RWPE2 (cell line): Measurements from ENCODE around the gene SLC22A15.

Experiments used
- ATAC-seq: fragments of 200-7000 bp; cut with Tn5 transposase; 3 replicates; pipeline ENCODE4 v1.9.1; 2021; ENCODE audit warnings: low read depth
- DNase-seq: peaks from one replicate; pipeline ENCODE4 v3.0.0-alpha.2; 2020; ENCODE audit warnings: low spot score
- H3K27ac ChIP-seq: fragments of 450-650 bp; 2 replicates; pipeline ENCODE4 v1.5.1; 2017; ENCODE audit warnings: mild to moderate bottlenecking; ENCODE audit not compliant: poor library complexity, severe bottlenecking
- H3K27me3 ChIP-seq: fragments of 250-450 bp; sonication (Bioruptor Pico); 2 replicates; pipeline ENCODE4 v1.5.1; 2021; ENCODE audit warnings: mild to moderate bottlenecking, moderate library complexity; ENCODE audit not compliant: insufficient read depth, poor library complexity, severe bottlenecking
- H3K36me3 ChIP-seq: fragments of 250-450 bp; sonication (Bioruptor Pico); 2 replicates; pipeline ENCODE4 v1.5.1; 2020; ENCODE audit warnings: low read depth, mild to moderate bottlenecking, moderate library complexity
- H3K4me1 ChIP-seq: fragments of 250-450 bp; sonication (Bioruptor Pico); 2 replicates; pipeline ENCODE4 v1.5.1; 2021; ENCODE audit warnings: mild to moderate bottlenecking, moderate library complexity; ENCODE audit not compliant: insufficient read depth, poor library complexity, severe bottlenecking
- H3K4me3 ChIP-seq: fragments of 250-450 bp; sonication (Bioruptor Pico); 2 replicates; pipeline ENCODE4 v1.5.1; 2021; ENCODE audit warnings: mild to moderate bottlenecking, moderate library complexity; ENCODE audit not compliant: severe bottlenecking
- H3K9me3 ChIP-seq: fragments of 250-450 bp; sonication (Bioruptor Pico); 2 replicates; pipeline ENCODE4 v1.5.1; 2021; ENCODE audit warnings: mild to moderate bottlenecking, moderate library complexity; ENCODE audit not compliant: severe bottlenecking
- TF ChIP-seq, protein P1 (sequence below): fragments of 450-650 bp; IDR thresholded peaks from one replicate; pipeline ENCODE4 v1.5.1; 2017; ENCODE audit warnings: mild to moderate bottlenecking, moderate library complexity; ENCODE audit not compliant: poor library complexity, severe bottlenecking

SLC22A15 gene

DNA sequence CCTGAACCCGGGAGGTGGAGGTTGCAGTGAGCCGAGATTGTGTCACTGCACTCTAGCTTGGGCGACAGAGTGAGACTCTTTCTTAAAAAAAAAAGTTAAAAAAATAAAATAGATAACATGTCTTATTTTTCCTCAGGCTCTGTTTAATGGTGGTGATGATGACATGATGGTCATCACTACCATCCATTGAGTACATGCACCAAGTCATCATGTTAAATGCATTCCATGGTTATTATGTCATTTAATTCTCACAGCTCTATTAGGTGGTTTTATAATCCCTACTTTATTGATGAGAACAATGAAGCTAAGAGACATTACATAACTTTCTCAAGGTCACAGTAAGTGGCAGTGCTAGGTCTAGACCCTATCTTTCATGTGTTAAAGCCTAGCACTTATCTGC, 100.5 kb downstream of the SLC22A15 start:
- no peaks in the 10 kb centered on the region for H3K9me3 ChIP-seq
- H3K27ac ChIP-seq: no peak overlapping the region
- ATAC-seq (peak; percentile 38; the same call in 1 of the 3 replicates), DNase-seq (no peak)
- H3K4me3 ChIP-seq: no peak overlapping the region
- TF ChIP-seq, protein P1, sequence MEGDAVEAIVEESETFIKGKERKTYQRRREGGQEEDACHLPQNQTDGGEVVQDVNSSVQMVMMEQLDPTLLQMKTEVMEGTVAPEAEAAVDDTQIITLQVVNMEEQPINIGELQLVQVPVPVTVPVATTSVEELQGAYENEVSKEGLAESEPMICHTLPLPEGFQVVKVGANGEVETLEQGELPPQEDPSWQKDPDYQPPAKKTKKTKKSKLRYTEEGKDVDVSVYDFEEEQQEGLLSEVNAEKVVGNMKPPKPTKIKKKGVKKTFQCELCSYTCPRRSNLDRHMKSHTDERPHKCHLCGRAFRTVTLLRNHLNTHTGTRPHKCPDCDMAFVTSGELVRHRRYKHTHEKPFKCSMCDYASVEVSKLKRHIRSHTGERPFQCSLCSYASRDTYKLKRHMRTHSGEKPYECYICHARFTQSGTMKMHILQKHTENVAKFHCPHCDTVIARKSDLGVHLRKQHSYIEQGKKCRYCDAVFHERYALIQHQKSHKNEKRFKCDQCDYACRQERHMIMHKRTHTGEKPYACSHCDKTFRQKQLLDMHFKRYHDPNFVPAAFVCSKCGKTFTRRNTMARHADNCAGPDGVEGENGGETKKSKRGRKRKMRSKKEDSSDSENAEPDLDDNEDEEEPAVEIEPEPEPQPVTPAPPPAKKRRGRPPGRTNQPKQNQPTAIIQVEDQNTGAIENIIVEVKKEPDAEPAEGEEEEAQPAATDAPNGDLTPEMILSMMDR: no peak
- peaks cover 21% of the 10 kb centered on the region for H3K36me3 ChIP-seq
- H3K27me3 ChIP-seq: no peaks in the 10 kb centered on the region
- peaks cover 12% of the 10 kb centered on the region for H3K4me1 ChIP-seq

DNA sequence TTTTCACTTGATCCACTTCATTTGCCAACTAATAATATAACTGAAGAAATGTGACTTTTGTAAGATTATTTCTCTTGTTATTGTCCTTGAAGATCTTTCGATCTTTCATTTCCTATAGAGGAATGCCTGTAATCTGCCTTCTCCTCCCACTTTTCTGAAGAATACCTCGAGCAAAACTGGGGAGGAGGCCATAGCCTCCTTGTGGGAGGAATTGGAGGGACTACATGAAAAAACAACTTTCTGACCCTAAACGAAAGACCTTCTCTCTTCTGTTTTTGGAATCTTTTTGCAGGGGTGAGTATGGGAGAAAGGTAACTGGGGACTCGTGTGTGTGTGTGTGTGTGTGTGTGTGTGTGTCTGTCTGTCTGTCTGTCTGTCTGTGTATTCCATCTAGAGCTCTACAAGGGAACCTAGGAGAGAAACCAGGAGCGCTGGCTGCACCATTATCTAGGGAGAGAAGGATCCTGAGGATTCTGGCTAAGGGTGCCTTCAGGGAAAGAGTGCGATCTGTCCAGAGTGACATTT, 102.4 kb downstream of the SLC22A15 start:
- no peaks in the 10 kb centered on the region for H3K9me3 ChIP-seq
- no peak overlapping the region for H3K4me3 ChIP-seq
- no peak for ATAC-seq
- H3K36me3 ChIP-seq: peaks cover 12% of the 10 kb centered on the region
- H3K27ac ChIP-seq: no peak overlapping the region
- peaks cover 12% of the 10 kb centered on the region for H3K4me1 ChIP-seq
- no peaks in the 10 kb centered on the region for H3K27me3 ChIP-seq
- TF ChIP-seq, protein P1: no peak
- DNase-seq: no peak

DNA sequence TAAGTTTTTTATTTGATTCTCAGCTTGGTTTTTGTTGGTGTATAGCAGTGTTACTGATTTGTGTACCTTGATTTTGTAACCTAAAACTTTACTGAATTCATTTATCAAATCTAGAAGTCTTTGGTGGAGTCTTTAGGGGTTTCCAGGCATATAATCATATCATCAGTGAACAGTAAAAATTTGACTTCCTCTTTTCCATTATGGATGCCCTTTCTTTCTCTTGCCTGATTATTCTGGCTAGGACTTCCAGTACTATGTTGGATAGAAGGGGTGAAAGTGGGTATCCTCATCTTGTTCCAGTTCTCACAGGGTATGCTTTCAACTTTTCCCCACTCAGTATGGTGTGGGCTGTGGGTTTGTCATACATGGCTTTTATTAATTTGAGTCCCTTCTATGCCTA, 111.3 kb downstream of the SLC22A15 start:
- DNase-seq (no peak), ATAC-seq (no peak)
- TF ChIP-seq, protein P1: no peak
- no peak overlapping the region for H3K27ac ChIP-seq
- H3K27me3 ChIP-seq: no peaks in the 10 kb centered on the region
- H3K4me3 ChIP-seq: no peak overlapping the region
- H3K9me3 ChIP-seq: peaks cover 11% of the 10 kb centered on the region
- H3K4me1 ChIP-seq: no peaks in the 10 kb centered on the region
- H3K36me3 ChIP-seq: peaks cover 14% of the 10 kb centered on the region; the same call in 1 of the 2 replicates

DNA sequence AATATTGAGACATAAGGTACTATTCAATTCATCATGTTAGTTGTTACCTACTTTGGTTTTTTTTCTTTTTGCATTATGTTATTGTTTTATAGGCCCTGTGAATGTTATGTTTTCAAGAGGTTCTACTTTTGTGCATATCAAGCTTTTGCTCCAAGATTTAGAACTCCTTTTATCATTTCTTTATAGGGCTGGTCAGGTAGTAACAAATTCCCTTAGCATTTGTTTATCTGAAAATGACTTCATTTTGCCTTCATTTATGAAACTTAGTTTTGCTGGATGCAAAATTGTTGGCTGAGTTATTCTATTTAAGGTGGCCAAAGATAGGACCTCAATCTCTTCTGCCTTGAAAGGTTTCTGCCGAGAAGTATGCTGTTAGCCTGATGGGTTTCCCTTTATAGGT, 113.6 kb downstream of the SLC22A15 start:
- DNase-seq (no peak), ATAC-seq (no peak)
- Histone ChIP-seq H3K27ac (no peak overlapping the region), H3K36me3 (0 out of 2 replicates have a peak, but pooled peaks cover 14% of the 10 kb centered on the region), H3K27me3 (no peaks in the 10 kb centered on the region), H3K9me3 (peaks cover 13% of the 10 kb centered on the region), H3K4me3 (no peak overlapping the region), H3K4me1 (no peaks in the 10 kb centered on the region)
- TF ChIP-seq, protein P1: no peak

DNA sequence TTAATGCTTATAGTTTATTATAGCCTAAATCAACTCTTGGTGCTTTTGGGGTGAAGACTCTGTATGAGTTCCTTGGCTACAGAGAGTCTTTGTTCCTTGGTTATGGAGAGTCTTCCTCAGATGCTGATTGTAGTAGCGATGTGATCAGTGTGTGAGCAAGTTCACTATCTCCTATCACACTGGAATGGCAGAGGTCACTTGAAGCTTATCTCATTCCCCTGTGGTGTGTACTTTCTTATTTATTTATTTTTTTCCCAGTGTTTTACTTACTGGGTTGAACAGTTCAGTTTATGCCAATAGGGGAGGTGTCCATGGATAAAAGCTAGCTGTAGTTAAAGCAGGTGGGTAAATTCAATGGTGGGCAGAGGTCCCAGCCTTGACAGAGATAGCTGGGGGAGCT, 114.8 kb downstream of the SLC22A15 start:
- ATAC-seq: no peak
- no peaks in the 10 kb centered on the region for H3K27me3 ChIP-seq

More for the DNA sequence above, 114.8 kb downstream of the SLC22A15 start:
- DNase-seq: no peak
- TF ChIP-seq, protein P1: no peak
- H3K27ac ChIP-seq: no peak overlapping the region
- peaks cover 17% of the 10 kb centered on the region for H3K9me3 ChIP-seq
- H3K4me3 ChIP-seq: no peak overlapping the region
- peaks cover 14% of the 10 kb centered on the region; the same call in 1 of the 2 replicates for H3K36me3 ChIP-seq
- no peaks in the 10 kb centered on the region for H3K4me1 ChIP-seq
